ENCODE results near the gene CFLAR. TPM values are rescaled to one million over a fixed set of nuclear protein-coding genes. Genes with fewer than 3 reads are reported as not detected.

The CFLAR gene
- total RNA-seq, 1 experiment from 2014 or later: 35.6 TPM

- Histone ChIP-seq H3K9ac (ENCODE audit: low read length) (no peak overlapping the region), H3K27me3 (ENCODE audit: insufficient read depth, low read length) (no peaks in the 10 kb centered on the region), H3K4me3 (replicated peaks in 1 of 2; ENCODE audit: low read depth in 1 of 2, low read length in 2 of 2) (no peak overlapping the region), H3K79me2 (ENCODE audit: insufficient read depth, low read length) (no peaks in the 10 kb centered on the region), H3K36me3 (ENCODE audit: control insufficient read depth in 1 of 2, insufficient read depth in 2 of 2, low read length in 2 of 2) (no peaks in the 10 kb centered on the region), H3K9me2 (ENCODE audit: insufficient read depth) (no peaks in the 10 kb centered on the region), H2AFZ (ENCODE audit: low read depth, low read length, poor library complexity, severe bottlenecking) (no peak overlapping the region), H3K27ac (ENCODE audit: low read depth, low read length) (no peak overlapping the region), H4K20me1 (ENCODE audit: insufficient read depth) (no peaks in the 10 kb centered on the region), H3K9me3 (ENCODE audit: control insufficient read depth in 1 of 2, insufficient read depth in 1 of 2, low read depth in 1 of 2, low read length in 2 of 2) (no peaks in the 10 kb centered on the region), H3K4me1 (ENCODE audit: control insufficient read depth in 1 of 2, insufficient read depth in 2 of 2, low read length in 2 of 2) (peaks cover 0 to 3% of the 10 kb centered on the region in 2 experiments; a peak in 1 of 4 replicates), H3K4me2 (ENCODE audit: low read length) (no peak overlapping the region)
- ChIA-PET POLR2A (interaction anchor here (0.6 kb wide), 1 partner anchor 59 kb away, joined by 5 read pairs; no protein-coding TSS in a partner anchor), CTCF (interaction anchor here (0.8 kb wide), 1 partner anchor 275 kb away, joined by 3 read pairs; no protein-coding TSS in a partner anchor), RAD21 (ENCODE audit: low non-redundant PET in 1 of 2, low total read pairs in 2 of 2, uncharacterized antibody in 2 of 2, unreplicated experiment in 2 of 2) (no interaction called here)
- ATAC-seq: no peak
- no TSS peak for BruUV-seq (replicated peaks)
- no peak for TF ChIP-seq ZNF274 (IDR thresholded peaks at IDR 0.05; ENCODE audit: low read depth, low read length)
- TF ChIP-seq EZH2phosphoT487 (IDR thresholded peaks at IDR 0.05; ENCODE audit: borderline replicate concordance): no peak
- TF ChIP-seq ELF1 (IDR thresholded peaks at IDR 0.05; ENCODE audit: borderline replicate concordance, low read depth): no peak
- no peak for TF ChIP-seq CEBPB (IDR thresholded peaks at IDR 0.05; ENCODE audit: low read depth)
- TF ChIP-seq CTCF (IDR thresholded peaks at IDR 0.05 in 2 of 3, conservative IDR thresholded peaks at IDR 0.05 in 1 of 3; ENCODE audit: borderline replicate concordance in 1 of 3, insufficient read depth in 1 of 3, low read depth in 2 of 3, low read length in 2 of 3): no peak
- no peak for TF ChIP-seq FOSL1 (IDR thresholded peaks at IDR 0.05; ENCODE audit: low read depth)
- no peak for TF ChIP-seq TCF7L2 (IDR thresholded peaks at IDR 0.05; ENCODE audit: borderline replicate concordance, extremely low read depth, insufficient read depth, insufficient read length)
- DNase-seq (ENCODE audit: low read depth, low spot score): no peak
- intact Hi-C loops (cut with micrococcal nuclease): loop anchor here (2.0 kb wide), 1 partner anchor 463 kb away; no protein-coding TSS in a partner anchor
These were observed 60.1 kb downstream of the CFLAR start for GRCh38 chr2:201176081-201176481.

DNA sequence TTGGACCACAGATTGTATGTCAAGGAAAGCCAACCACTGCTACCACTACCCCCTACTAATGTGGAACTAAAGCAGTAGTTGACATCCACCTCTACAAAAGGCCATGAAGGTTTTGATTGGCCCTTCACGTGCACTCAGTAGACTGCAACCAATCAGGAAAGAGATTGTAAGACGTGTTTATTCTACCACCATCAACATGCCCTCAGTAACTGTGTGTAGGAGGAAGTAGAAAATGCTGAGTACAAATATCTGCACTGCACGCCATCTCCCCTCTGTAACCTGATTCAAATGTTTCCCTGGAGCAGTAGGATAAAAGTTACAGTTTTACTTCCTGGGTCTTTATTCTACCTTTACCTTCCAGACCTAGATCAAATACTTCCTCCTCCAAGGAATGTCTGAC, 64.0 kb downstream of the CFLAR start:
- ATAC-seq (no peak), DNase-seq (ENCODE audit: low read depth, low spot score) (no peak)
- H3K79me2 ChIP-seq (ENCODE audit: insufficient read depth, low read length): no peaks in the 10 kb centered on the region
- no peak overlapping the region for H3K27ac ChIP-seq (ENCODE audit: low read depth, low read length)
- H3K9ac ChIP-seq (ENCODE audit: low read length): no peak overlapping the region
- no peak overlapping the region for H3K4me3 ChIP-seq (replicated peaks in 1 of 2; ENCODE audit: low read depth in 1 of 2, low read length in 2 of 2)
- POLR2A ChIA-PET: no interaction called here
- CTCF ChIA-PET: interaction anchor here (1.4 kb wide), 1 partner anchor 279 kb away, joined by 4 read pairs; no protein-coding TSS in a partner anchor
- no peak overlapping the region for H2AFZ ChIP-seq (ENCODE audit: low read depth, low read length, poor library complexity, severe bottlenecking)
- TF ChIP-seq CEBPB (IDR thresholded peaks at IDR 0.05; ENCODE audit: low read depth) (no peak), ZFX (IDR thresholded peaks at IDR 0.05) (no peak), SIN3A (IDR thresholded peaks at IDR 0.05; ENCODE audit: low read depth) (no peak), MAX (IDR thresholded peaks at IDR 0.05) (no peak), TCF7L2 (IDR thresholded peaks at IDR 0.05; ENCODE audit: borderline replicate concordance, extremely low read depth, insufficient read depth, insufficient read length) (no peak)
- H3K36me3 ChIP-seq (ENCODE audit: control insufficient read depth in 1 of 2, insufficient read depth in 2 of 2, low read length in 2 of 2): no peaks in the 10 kb centered on the region
- H3K9me2 ChIP-seq (ENCODE audit: insufficient read depth): no peaks in the 10 kb centered on the region
- intact Hi-C loops (cut with micrococcal nuclease): no loop called here
- no peaks in the 10 kb centered on the region for H3K9me3 ChIP-seq (ENCODE audit: control insufficient read depth in 1 of 2, insufficient read depth in 1 of 2, low read depth in 1 of 2, low read length in 2 of 2)
- H3K27me3 ChIP-seq (ENCODE audit: insufficient read depth, low read length): no peaks in the 10 kb centered on the region
- H4K20me1 ChIP-seq (ENCODE audit: insufficient read depth): no peaks in the 10 kb centered on the region
- no TSS peak for BruUV-seq (replicated peaks)
- peaks cover 0 to 15% of the 10 kb centered on the region in 2 experiments; a peak in 2 of 4 replicates for H3K4me1 ChIP-seq (ENCODE audit: control insufficient read depth in 1 of 2, insufficient read depth in 2 of 2, low read length in 2 of 2)
- no peak overlapping the region for H3K4me2 ChIP-seq (ENCODE audit: low read length)
- RAD21 ChIA-PET (ENCODE audit: low non-redundant PET in 1 of 2, low total read pairs in 2 of 2, uncharacterized antibody in 2 of 2, unreplicated experiment in 2 of 2): no interaction called here

All from HCT116 (cell line).